KG1 (cell line): ENCODE measurements around the gene COL6A1.
"Not testable (repeated sequence)": the region's sequence is repeated elsewhere in the genome, so short reads cannot be mapped to it uniquely, and the experiment has no call there.

Source experiments
- DNase-seq: peaks from one replicate; lab custom pipeline; 2025; lab: John Stamatoyannopoulos, UW

Gene COL6A1

DNA sequence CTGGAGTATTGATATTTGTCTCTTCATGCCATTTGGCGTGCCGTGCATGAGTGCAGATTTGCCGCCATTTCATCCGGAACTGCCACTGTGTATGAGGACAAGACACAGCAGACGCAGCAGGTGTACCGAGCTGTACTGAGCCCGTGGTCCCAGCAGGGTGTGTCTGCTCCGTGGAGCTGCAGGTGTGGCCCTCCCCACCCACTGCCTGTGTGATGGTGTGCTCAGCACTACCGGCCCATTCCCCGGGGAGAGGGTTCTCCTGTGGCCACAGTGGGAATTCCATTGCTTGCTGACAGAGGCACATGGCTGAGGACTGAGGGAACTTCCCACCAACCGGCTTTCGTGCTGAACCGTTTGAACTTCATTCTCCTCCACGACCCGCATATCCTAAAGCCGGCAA, 34.3 kb upstream of the COL6A1 start:
- DNase-seq: no peak

DNA sequence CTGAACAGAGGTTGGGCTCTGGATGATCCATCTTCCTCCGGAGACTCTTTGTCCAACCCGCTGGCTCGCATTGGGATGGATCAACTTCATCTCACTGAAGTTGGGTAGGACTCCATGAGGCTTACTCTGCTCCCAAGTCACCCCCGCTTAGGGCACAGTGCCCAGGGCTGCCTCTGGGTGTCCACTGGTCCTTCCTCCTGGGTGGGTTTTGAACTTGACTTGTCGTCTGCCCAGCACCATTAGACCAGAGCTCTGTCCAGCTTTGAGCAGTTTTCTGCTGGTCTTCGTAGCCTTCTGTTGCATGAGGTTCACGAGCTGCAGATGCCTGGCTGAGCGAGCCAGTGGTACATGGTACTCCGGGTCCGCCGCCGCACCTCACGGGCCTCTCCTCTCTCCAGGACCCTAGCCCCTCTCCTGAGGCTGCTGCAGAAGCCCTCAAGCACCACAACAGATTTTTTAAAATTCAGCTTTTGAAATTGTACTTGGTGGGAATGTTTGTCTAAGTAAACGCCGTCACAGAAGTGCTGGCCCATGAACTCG, 33.8 kb upstream of the COL6A1 start:
- no peak for DNase-seq

DNA sequence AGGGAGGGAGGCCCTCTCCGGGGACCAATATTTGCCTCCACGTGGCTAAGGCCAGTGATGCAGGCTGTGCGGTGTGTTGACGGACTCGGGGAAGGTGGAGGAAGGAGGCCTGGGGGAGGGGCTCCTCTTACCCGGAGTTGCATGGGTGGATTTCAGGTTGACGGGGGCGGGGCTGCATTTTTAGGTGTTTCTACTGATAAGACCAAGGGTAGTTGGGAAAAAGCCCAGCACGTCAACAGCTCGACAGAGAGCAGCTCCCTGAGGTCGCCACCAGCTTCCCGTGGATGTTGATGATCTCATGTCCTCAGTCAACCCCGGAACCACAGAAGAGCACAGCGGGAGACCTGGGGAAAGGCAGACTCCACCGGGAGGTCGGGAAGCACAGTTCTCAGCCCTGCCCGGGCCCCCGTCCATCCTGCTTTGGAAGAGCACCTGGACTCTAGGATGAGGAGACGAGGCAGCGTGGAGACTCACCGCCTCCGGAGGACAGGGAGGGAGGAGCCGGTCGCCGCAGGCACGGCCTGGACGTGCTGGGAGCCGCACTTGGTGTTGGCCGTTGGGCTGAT, 32.9 kb upstream of the COL6A1 start:
- no peak for DNase-seq

DNA sequence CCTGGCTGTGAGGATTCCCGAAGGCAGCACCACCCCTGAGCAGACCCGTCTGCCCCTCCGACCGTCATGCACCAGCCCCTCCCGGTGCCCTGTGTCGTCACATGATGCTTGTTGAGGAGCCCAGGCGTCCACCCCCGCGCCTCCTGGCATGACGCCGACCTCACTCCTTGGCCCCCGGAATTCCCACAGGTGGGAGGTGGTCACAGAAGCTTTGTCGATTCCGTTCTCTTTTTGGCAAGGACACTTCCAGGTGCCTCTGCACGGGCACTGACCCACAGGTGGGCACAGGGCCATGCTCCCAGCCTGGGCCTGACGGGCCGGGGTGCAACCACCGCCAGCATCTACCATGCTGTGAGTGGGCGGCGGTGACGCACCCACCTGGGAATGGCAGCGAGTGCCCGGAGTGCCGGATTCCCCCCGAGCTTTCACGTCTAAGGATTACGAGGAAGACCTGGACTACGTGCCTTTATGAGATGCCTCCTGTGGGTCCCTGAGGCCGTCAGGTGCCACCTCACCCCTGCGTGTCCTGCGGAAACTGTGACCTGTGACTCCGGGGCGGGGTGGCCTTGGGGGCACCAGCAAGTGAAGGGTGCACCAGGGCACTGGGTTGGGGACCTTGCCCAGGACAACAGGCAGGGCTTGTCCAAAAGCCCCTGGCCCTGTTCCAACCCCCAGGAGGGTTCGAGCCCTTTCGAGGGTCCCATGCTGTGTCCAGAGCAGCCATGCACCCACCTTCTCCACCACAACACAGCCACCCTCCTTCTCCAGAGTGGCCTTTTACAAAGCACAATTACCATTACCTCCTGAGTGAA, 31.4 kb upstream of the COL6A1 start:
- DNase-seq: no peak

DNA sequence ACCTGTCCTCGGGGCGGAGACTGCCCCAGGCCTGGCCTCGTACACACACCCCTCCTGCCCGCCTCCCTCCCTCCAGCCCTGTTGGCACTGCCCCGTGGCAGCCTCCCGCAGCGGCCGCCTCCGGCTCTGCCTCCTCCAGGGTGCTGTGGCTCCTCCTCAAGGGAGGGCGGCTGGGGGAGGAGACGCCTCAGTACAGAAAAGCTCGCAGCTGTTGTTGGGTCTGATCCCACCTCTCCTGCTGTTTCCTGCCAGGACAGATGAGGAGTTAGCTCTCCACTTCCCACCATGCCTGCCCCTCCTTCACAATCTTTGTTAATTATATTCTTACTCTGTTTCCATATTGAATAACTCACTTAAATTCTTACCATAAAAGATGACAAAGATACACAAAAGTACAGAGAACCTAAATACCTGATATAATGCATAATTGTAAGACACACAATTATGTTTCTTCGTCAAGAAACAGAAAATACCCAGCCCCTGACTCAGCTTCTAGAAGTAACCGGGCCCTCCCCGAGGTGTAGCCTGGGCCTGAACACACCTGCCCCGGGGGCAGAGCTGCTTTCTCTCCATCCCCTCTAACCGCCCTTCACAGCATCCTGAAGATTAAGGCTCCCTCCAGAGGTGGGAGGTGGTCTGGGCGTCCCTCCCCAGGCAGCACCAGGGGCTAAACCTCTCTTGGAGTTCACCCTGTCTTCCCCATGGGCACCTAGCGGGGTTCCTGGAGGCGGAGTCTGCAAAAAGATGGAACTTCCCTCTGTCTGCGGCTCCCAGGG, 30.6 kb upstream of the COL6A1 start:
- no peak for DNase-seq

DNA sequence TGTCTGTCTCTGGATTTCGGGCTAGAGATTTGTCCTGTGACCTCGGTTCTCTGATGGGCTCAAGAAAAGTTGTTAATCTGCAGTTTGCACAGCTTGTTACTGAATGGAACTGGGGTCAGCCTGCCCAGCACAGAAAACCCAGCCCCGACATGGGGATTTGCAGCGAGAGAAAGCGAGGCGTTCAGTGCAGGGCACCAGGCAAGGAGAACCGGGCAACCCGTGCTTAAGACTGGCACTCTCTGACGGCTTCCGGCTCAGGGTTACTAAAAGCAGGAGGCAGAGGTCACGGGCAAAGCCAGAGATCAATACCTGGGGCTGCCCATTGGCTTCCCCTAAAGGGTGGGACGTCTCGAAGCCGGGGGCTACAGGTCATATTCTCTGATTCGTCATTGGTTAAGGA, 29.9 kb upstream of the COL6A1 start:
- no peak for DNase-seq

DNA sequence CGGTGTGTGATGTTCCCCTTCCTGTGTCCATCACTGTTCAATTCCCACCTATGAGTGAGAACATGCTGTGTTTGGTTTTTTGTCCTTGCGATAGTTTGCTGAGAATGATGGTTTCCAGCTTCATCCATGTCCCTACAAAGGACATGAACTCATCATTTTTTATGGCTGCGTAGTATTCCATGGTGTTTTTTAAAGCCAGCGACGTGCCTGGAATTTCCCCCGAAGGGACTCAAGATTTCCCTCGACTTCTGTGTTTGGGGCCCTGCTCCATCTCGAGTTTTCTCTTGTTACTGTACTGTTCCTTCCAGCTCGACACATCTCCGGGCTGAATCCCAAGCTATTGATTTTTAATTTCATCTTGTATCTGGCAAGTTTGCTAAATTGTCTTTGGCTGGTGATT, 29.0 kb upstream of the COL6A1 start:
- DNase-seq: not testable (repeated sequence)

DNA sequence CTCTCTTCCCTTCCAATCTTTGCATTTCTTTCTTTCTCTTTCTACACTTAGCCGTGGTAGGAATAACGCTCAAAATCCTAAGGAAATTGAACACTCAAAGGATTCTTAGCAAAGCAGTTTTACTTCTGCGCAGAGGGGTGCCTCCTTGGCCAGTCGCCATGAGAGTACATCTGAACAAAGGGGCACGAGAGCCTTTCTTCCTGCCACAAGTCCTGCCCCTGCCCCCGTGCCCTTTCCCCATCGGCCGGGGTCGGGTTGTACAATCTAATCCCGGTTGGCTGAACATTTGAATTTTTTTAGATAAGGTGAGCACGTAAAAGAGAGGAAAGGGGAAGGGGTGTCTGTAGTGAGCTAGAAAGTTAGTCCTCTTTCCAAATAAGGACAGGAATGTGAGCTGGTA, 28.6 kb upstream of the COL6A1 start:
- DNase-seq: no peak

DNA sequence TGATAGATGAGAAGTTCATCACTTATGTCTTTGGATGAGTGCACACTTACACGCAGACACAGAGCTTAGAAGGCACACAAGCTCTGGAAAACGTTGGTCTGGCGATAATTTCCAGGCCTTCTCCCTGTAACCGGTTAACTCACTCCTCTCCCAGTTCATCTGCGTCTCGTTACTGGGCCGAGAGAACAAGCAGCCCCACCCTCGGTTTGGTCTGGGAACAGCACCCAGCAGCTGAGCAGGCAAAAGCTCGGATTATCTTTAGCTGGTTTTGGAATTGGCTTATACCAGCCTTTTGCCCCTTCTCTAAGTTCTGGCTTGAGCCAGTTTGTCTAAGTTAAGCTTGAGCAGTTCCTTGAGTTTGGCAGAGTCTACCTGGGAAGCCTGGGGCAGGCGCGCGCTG, 27.3 kb upstream of the COL6A1 start:
- no peak for DNase-seq

DNA sequence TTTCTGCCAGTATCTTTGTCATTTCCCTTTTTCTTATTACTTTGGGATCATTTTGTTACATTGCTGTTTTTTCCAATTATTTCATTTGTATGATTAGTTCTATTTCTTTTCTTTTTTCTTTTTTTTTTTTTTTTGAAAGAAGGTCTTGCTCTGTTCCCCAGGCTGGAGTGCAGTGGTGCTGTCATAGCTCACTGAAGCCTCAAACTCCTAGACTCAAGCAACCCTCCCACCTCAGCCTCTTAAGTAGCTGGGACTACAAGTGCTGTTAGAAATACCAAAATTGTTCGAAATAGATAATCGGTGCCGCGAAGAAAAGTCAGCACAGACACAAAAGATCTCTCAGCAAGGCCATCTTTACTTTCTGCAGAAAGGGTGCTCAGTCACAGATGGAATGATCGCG, 26.6 kb upstream of the COL6A1 start:
- no peak for DNase-seq

DNA sequence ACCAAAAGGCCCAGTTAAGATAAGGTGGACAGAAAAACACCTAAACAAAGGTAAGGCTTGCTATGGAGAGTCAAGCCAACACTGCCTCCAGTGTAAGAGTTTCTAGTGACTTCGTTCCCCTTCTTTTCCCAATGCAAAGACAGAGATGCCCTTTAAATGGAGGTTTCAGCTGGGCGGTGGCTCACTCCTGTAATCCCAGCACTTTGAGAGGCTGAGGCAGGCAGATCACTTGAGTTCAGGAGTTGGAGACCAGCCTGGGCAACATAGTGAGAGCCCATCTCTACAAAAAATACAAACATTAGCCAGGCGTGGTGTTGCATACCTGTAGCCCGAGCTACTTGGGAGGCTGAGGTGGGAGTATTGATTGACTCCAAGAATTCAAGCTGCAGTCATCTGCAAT, 24.0 kb upstream of the COL6A1 start:
- no peak for DNase-seq

DNA sequence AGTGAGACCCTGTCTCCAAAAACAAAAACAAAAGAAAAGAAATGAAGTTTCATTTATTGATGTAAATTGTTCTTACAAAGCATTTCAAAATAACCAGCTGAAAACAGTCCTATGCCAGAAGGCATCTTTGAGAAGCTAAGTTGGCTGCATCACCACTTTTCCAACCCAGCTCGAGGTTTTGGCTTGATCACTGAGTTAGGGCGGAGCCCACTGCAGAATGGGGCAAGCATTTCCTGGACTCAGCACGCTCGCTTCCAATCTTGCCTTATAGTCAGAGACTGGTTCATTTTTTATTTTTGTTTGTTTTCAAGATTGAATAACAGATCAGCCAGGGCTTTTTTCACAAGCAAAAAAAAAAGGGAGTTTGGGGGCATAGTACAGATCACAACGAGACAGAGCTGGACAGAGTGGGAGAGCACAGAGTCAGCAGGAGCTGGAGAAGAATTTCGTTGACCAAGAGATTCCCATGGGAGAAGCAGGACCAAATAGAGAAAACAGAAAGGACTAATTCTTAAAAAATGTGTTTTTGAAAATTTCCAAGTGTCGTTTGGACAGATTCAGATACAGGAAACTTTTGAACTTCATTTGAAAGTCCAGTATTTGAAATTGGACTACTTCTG, 23.5 kb upstream of the COL6A1 start:
- DNase-seq: no peak

DNA sequence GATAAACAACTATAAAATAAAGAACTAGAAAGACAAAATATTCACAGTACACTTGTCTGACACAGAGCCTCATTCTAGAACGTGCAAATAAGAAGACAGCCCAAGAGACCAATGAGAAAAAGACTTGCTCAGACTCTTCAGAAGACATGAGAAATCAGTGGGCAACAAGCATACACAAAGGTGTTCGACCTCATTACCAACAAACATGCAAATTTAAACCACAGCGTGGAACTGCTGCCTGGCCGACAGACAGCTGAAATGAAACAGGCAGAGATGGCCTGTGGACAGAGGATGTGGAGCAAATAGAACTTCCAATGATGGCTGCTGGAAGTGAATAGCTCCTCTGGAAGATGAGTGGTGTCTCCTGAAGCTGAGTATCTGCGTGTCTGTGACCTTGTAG, 22.4 kb upstream of the COL6A1 start:
- DNase-seq: no peak

DNA sequence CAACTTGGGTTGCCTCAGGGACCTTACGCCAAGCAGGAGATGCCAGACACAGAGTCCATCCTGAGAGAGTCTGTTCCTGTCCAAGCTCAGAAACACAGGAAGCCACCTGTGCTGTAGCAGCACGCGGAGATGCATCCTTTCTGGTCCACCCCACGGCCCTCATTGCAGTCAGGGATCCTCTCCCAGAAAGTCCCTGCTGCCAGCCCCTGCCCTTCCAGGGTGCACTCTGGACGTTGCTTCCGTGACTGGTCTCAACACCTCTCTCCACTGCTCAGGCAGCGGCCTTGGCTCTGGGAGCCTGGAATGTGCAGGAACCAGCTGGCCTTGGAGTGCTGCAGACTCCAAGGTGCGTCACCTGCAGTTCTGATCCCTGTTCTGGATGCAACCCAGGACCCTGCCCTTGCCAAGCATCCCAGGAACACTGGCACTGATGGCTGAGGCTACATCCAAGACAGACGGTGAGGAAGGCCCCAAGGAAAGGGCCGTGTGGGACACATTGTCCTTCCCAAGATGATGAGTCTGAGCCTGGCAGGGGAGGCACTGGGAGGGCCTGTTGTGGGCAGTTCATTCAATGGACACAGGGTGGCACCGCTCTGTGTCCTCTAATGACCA, 21.7 kb upstream of the COL6A1 start:
- DNase-seq: no peak

DNA sequence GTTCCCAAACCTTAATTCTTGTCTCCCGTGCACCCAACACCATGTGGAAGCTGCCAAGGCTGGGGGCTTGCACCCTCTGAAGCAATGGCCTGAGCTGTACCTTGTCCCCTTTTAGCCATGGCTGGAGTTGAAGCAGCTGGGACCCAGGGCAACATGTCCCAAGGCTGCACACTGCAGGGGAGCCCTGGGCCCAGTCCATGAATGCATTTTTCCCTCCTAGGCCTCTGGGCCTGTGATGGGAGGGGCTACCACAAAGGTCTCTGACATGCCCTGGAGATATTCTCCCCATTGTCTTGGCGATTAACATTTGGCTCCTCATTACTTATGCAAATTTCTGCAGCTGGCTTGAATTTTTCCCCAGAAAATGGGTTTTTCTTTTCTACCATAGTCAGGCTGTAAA, 20.2 kb upstream of the COL6A1 start:
- not testable (repeated sequence) for DNase-seq

DNA sequence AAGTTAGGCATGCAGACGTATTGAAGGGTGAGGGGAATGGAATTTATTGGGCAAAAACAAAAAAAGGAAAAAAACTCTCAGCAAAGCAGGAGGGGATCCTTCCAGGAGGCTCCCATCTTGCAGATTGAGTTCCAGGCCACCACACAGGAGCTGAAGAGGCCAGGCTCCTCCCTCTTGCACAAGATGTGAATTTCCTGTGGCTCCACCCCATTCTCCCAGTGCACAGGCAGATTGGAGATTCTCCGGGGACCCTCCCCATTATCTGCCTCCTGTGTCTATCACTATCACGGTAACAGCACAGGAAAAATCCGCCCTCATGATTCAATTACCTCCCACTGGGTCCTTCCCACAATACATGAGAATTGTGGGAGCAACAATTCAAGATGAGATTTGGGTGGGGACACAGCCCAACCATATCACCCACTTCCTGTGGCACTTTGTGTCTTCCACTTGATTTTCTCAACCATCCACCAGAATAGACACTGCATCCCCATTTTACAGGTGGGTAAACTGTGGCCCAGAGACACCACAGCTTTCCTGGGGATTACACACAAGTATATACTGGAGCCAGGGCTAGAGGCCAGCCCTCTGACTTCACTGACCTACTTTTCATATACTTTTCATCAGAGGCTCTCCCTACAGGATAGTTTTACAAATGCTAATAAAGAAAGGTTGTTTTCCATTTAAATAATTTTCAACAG, 18.9 kb upstream of the COL6A1 start:
- no peak for DNase-seq

DNA sequence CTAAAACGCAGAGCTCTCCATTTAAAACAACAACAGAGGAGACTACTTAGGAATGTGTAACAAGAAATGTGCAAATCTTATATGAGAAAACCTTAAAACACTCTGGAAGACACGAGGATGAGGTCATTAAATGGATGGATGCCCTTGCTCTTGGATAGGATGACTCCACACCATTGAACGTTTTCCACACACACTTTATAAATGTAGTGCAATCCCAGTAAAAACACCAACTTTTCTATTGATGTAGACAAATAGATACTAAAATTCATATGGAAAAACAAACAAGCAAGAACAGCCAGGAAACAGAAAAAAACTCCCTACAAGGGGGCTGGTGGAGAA, 18.4 kb upstream of the COL6A1 start:
- DNase-seq: no peak

DNA sequence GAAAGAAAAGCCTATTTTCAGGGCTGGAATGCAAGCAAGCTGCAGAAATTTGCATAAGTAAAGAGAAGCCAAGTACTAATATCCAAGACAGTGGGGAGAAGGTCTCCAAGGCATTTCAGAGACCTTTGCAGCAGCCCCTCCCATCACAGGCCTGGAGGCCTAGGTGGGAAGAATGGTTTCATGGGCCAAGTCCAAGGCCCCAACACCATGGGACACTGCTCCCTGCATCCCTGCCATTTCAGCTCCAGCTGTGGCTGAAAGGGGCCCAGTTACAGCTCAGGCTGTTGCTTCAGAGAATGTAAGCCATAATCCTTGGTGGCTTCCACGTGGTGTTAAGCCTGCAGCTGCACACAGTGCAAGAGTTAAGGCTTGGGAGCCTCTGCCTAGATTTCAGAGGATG, 16.9 kb upstream of the COL6A1 start:
- no peak for DNase-seq

DNA sequence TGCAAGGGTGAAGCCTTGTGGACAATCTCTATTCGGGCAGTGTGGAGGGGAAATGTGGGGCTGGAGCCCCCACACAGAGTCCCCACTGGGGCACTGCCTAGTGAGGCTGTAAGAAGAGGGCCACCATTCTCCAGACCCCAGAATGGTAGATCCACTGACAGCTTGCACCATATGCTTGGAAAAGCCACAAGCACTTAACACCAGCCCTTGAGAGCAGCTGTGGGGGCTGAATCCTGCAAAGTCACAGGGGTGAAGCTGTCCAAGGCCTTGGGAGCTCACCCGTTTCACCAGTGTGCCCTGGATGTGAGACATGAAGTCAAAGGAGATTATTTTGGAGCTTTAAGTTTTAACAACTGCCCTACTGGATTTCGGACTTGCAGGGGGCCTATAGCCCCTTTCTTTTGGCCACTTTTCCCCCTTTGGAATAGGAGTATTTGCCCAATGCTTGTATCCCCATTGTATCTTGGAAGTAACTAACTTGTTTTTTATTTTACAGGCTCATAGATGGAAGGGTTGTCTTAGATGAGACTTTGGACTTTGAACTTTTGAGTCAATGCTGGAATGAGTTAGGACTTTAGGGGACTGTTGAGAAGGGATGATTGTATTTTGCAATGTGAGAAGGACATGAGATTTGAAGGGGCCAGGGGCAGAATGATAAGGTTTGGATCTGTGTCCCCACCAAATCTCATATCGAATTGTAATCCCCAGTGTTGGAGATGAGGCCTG, 16.3 kb upstream of the COL6A1 start:
- DNase-seq: no peak

DNA sequence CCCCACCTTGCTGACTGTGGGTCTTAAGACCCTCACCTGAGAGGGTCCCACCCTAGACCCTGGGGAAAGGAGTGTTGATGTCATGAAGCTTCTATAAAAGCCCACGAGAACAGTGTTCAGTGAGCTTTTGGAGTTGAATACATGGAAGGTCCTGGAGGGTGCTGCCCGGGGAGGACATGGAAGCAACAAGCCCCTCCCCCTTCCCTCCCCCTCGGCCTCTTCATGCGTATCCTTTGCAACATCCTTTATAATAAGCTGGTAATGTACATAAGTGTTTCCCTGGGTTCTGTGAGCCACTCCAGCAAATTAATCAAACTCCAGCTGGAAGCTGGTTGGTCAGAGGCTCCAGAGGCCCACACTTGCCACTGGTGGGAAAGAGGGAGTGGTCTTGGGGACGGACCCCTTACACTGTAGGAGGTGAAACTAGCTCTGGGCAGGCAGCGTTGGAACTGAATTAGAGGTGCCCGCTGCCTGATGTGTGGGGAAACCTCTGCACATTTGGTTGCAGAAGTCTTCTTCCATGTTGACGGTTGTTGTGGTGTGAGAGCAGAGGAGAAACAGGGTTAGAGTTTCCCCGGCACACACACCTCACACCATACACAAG, 14.7 kb upstream of the COL6A1 start:
- no peak for DNase-seq
